ENCODE measurements around the gene ATP2A1. TPM values are rescaled to one million over a fixed set of nuclear protein-coding genes. Genes with fewer than 3 reads are reported as not detected.

ATP2A1 gene
- total and polyA plus RNA-seq, 2 of the 4 experiments (the other 2 are of a cell fraction) = under 0.01 to 0.63 TPM

DNA sequence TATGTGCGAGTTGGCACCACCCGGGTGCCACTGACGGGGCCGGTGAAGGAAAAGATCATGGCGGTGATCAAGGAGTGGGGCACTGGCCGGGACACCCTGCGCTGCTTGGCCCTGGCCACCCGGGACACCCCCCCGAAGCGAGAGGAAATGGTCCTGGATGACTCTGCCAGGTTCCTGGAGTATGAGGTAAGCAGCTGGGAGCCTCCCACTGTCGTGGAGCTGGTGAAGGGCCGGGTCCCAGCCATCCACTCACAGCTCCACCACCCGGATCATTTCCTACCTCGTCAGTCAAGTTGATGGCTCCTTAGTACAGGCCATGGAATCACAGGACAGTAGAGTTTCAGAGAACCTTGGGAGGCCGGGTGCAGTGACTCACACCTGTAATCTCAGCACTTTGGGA lies 20.0 kb downstream of the ATP2A1 start:
- H2BK15ac ChIP-seq (ENCODE audit: low read depth, low read length) = no peak overlapping the region
- no peak overlapping the region for H3K4me3 ChIP-seq (ENCODE audit: insufficient read depth, low read depth, low read length)
- H3K9me1 ChIP-seq (ENCODE audit: insufficient read depth, low read length) = no peaks in the 10 kb centered on the region
- no peak for DNase-seq
- dilution Hi-C loops (cut with HindIII; ENCODE audit: low sequenced_read_pairs, unreplicated experiment) = no loop called here
- BruUV-seq (replicated peaks) = no TSS peak
- no peak for TF ChIP-seq MAFK (IDR thresholded peaks at IDR 0.05; ENCODE audit: low read depth, low read length)
- TF ChIP-seq CHD1 (IDR thresholded peaks at IDR 0.05; ENCODE audit: low read depth, low read length) = no peak
- TF ChIP-seq BHLHE40 (IDR thresholded peaks at IDR 0.05; ENCODE audit: low read depth, low read length) = no peak
- TF ChIP-seq POLR2A (IDR thresholded peaks at IDR 0.05; ENCODE audit: low read depth, low read length) = no peak
- no peak for TF ChIP-seq SMC3 (IDR thresholded peaks at IDR 0.05; ENCODE audit: low read depth, low read length)
- TF ChIP-seq NFE2L2 (IDR thresholded peaks at IDR 0.05; ENCODE audit: low read depth, low read length) = no peak
- no peak for TF ChIP-seq CEBPB (IDR thresholded peaks at IDR 0.05; ENCODE audit: low read depth, low read length)
- H3K9ac ChIP-seq (ENCODE audit: low read depth, low read length) = no peak overlapping the region
- H3K18ac ChIP-seq (ENCODE audit: low read depth, low read length) = no peak overlapping the region
- H2BK120ac ChIP-seq (ENCODE audit: low read depth, low read length) = no peak overlapping the region
- POLR2A ChIA-PET (ENCODE audit: unreplicated experiment) = no interaction called here
- CTCF ChIA-PET = no interaction called here
- ATAC-seq (ENCODE audit: low read depth) = 0 out of 2 replicates have a peak, but pooled peaks have one; percentile 14
- no peaks in the 10 kb centered on the region for H3K36me3 ChIP-seq (ENCODE audit: control insufficient read depth, insufficient read depth, low read length)
- no peaks in the 10 kb centered on the region for H4K20me1 ChIP-seq (ENCODE audit: insufficient read depth, low read length)
- no peak overlapping the region for H4K5ac ChIP-seq (ENCODE audit: low read depth, low read length)
- no peak overlapping the region for H2AFZ ChIP-seq (replicated peaks; ENCODE audit: low read length, poor library complexity)
- H3K79me1 ChIP-seq (ENCODE audit: low read depth in 1 of 2, low read length in 2 of 2) = no peaks in the 10 kb centered on the region
- H3K56ac ChIP-seq (ENCODE audit: extremely low read depth, insufficient read depth, low read length) = no peak overlapping the region
- H3K14ac ChIP-seq (replicated peaks; ENCODE audit: low read depth, low read length) = no peak overlapping the region
- H2AK5ac ChIP-seq (ENCODE audit: low read depth, low read length) = no peak overlapping the region
- no peak overlapping the region for H4K8ac ChIP-seq (ENCODE audit: low read depth in 2 of 2, low read length in 2 of 2)
- H2BK20ac ChIP-seq (ENCODE audit: low read depth, low read length) = no peak overlapping the region
- H2AK9ac ChIP-seq (replicated peaks; ENCODE audit: low read depth, low read length, poor library complexity) = no peak overlapping the region
- no peaks in the 10 kb centered on the region for H3K4me1 ChIP-seq (ENCODE audit: control insufficient read depth, insufficient read depth, low read length)
- in situ Hi-C loops (cut with MboI; ENCODE audit: low sequenced_read_pairs) = no loop called here
- no peaks in the 10 kb centered on the region for H3K9me3 ChIP-seq (ENCODE audit: control insufficient read depth, insufficient read depth, low read length)
- H3K27me3 ChIP-seq (ENCODE audit: control insufficient read depth, insufficient read depth, low read length) = no peaks in the 10 kb centered on the region
- H3K27ac ChIP-seq (ENCODE audit: insufficient read depth, low read length) = no peak overlapping the region
- 50% methylated on average over 1 of the region's 15 CpGs; no CpG with 5 or more reads in 1 of the 2 experiments for WGBS, 2 experiments (ENCODE audit: extremely low coverage in 2 of 2, insufficient read length in 1 of 2)
- no peak overlapping the region for H3K4me2 ChIP-seq (ENCODE audit: low read depth, low read length)
- H4K91ac ChIP-seq (ENCODE audit: insufficient read depth, low read depth, low read length) = no peak overlapping the region
- H3K23ac ChIP-seq (ENCODE audit: low read depth, low read length) = no peak overlapping the region
- no peak overlapping the region for H2BK5ac ChIP-seq (ENCODE audit: low read depth, low read length, poor library complexity, severe bottlenecking)
- intact Hi-C loops (cut with micrococcal nuclease) = no loop called here
- no peak overlapping the region for H3K4ac ChIP-seq (ENCODE audit: low read depth, low read length)
